IPS-15b (cell line): ENCODE measurements around the gene MYL11.
"Not testable (repeated sequence)": the region's sequence is repeated elsewhere in the genome, so short reads cannot be mapped to it uniquely, and the experiment has no call there.

Source experiments
- H3K27me3 ChIP-seq: one replicate; pipeline ENCODE4 v1.6.1; 2013; ENCODE audit warnings: low read length; ENCODE audit not compliant: control insufficient read depth, insufficient read depth
- H3K36me3 ChIP-seq: one replicate; pipeline ENCODE4 v1.6.1; 2013; ENCODE audit warnings: low read length; ENCODE audit not compliant: control insufficient read depth, insufficient read depth
- H3K4me1 ChIP-seq: one replicate; pipeline ENCODE4 v1.6.1; 2013; ENCODE audit warnings: mild to moderate bottlenecking, low read length; ENCODE audit not compliant: control insufficient read depth, insufficient read depth
- H3K4me3 ChIP-seq: one replicate; pipeline ENCODE4 v1.5.1; 2013; ENCODE audit warnings: low read depth, low read length
- H3K9ac ChIP-seq: one replicate; pipeline ENCODE4 v1.6.1; 2013; ENCODE audit warnings: low read depth, mild to moderate bottlenecking, low read length
- H3K9me3 ChIP-seq: one replicate; pipeline ENCODE4 v1.6.1; 2013; ENCODE audit warnings: mild to moderate bottlenecking, low read length; ENCODE audit not compliant: control insufficient read depth, insufficient read depth

The MYL11 gene

DNA sequence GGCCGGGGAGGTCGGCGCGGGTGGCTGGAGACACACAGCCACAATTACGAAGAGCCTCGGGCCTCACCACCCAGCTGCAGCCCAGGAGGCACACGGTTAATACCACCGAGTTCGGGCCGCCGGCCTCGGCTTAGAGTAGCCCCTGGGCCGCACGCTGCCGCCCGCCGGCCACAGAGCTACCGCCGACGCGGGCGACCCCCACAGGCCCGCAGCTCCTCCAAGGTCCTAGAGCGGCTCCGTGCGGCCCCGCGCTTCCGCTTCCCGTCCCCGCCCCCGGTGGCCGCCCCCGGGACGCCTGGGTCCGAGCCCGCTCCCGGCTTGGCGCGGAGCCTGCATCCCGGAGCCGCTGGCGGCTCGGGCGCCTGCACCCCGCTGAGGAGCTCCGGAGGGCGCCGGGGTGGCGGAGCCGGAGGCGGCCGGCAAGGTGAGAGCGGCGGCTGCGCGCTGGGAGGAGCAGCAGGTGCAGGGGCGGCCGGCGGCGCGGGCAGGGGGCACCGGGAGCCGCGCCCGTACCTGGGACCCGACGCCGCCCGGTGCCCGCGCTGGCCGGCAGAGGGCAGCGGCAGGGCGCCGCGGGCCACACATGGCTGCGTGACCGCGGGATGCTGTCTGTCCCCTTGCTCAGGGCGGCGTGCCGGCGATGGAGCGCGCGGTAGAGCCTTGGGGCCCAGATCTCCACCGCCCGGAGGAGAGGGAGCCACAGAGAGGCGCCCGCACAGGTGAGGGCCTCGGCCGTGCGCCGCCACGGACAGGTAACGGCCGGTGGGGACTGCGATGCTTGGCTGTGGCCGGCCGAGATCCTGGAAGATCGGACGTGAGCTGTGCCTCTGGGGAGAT is 20.8 kb downstream of the MYL11 start, which contains the start of gene ZNF48:
Gene ZNF48 (plus strand): TSS at position 266 of the 837 bp plus-strand sequence. CDS start 375 bp downstream, at position 641.
- Histone ChIP-seq H3K27me3 (no peaks in the 10 kb centered on the region), H3K9me3 (no peaks in the 10 kb centered on the region), H3K9ac (peak within 1 kb of the TSS; percentile 85), H3K4me3 (peak within 1 kb of the TSS; percentile 81), H3K36me3 (peaks cover 13% of the 10 kb centered on the region), H3K4me1 (peaks cover 5% of the 10 kb centered on the region)

DNA sequence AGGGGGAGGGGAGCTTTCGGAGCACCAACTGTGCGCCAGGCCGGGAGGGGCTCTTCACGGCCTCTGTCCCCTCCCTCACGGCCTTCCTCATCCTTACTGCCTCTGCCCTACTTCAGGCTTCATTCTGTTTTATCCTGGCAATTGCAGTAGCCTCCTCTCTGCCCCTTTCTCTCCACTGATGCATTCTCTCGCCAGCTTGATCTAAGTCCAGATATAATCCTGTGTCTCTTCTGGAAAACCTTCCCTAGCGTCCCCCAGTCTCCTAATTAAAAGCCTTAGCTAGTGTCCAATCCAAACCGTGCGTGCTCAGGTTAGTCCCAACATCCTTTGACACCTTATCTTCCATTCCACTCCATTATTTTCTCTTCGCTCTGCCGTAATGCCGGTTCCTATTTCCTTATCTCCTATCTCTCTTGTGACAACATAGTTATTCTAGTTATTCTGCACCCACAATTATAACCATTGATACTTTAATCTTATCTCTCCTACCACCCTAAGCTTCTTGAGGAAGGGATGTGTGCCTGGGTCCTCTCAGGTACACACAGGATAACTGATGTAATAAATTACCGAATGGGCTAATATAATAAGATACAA is 21.5 kb downstream of the MYL11 start:
- Histone ChIP-seq H3K27me3 (no peaks in the 10 kb centered on the region), H3K9me3 (no peaks in the 10 kb centered on the region), H3K9ac (peak overlapping the region; percentile 85), H3K36me3 (peaks cover 13% of the 10 kb centered on the region), H3K4me1 (peaks cover 5% of the 10 kb centered on the region), H3K4me3 (peak overlapping the region; percentile 81)

GRCh38 chr16:30396627-30397026 is 22.0 kb downstream of the MYL11 start:
- peaks cover 13% of the 10 kb centered on the region for H3K36me3 ChIP-seq
- H3K9ac ChIP-seq, H3K9me3 ChIP-seq, H3K4me1 ChIP-seq, H3K27me3 ChIP-seq: not testable (repeated sequence)
- H3K4me3 ChIP-seq = peak overlapping the region; percentile 81

DNA sequence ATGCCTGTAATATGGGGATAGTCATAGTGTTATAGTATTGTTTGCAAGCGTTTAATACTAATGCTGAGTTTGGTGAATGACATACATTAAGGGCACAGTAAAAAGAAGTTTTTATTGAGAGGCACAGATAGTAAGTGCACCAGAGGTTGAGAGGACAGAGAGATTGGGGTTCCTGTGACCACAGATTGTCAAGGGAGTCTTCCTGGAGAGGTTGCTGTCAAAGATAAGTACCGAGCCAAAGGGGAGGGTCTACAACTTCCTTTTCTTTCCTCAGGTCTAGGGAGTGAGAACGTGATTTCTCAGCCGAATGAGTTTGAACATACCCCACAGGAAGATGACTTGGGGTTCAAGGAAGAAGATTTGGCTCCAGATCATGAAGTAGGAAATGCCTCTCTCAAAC is 22.5 kb downstream of the MYL11 start:
- H3K4me1 ChIP-seq = peaks cover 5% of the 10 kb centered on the region
- H3K27me3 ChIP-seq = no peaks in the 10 kb centered on the region
- H3K4me3 ChIP-seq = no peak overlapping the region
- H3K36me3 ChIP-seq = peaks cover 13% of the 10 kb centered on the region
- H3K9me3 ChIP-seq = no peaks in the 10 kb centered on the region
- no peak overlapping the region for H3K9ac ChIP-seq

DNA sequence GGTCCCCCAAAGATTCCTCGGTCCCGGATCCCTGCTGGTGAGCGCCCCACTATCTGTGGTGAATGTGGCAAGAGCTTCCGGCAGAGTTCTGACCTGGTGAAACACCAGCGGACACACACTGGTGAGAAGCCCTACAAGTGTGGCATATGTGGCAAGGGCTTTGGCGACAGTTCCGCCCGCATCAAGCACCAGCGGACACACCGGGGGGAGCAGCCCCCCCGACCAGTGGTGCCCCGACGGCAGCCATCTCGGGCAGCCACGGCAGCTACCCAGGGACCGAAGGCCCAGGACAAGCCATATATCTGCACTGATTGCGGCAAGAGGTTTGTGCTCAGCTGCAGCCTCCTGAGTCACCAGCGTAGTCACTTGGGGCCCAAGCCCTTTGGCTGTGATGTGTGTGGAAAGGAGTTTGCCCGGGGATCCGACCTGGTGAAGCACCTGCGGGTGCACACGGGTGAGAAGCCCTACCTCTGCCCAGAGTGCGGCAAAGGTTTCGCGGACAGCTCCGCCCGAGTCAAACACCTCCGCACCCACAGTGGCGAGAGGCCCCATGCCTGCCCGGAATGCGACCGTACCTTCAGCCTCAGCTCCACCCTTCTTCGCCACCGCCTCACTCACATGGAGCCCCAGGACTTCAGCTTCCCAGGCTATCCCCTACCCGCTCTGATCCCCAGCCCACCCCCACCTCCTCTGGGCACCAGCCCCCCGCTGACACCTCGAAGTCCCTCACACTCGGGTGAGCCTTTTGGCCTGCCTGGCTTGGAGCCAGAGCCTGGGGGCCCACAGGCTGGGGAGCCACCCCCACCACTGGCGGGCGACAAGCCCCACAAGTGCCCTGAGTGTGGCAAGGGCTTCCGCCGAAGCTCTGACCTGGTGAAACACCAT is 23.4 kb downstream of the MYL11 start:
- Histone ChIP-seq H3K27me3 (no peaks in the 10 kb centered on the region), H3K4me3 (no peak overlapping the region), H3K36me3 (peaks cover 13% of the 10 kb centered on the region), H3K9me3 (no peaks in the 10 kb centered on the region), H3K4me1 (peaks cover 5% of the 10 kb centered on the region), H3K9ac (no peak overlapping the region)

GRCh38 chr16:30398661-30399434 is 24.2 kb downstream of the MYL11 start:
- no peak overlapping the region for H3K9ac ChIP-seq

DNA sequence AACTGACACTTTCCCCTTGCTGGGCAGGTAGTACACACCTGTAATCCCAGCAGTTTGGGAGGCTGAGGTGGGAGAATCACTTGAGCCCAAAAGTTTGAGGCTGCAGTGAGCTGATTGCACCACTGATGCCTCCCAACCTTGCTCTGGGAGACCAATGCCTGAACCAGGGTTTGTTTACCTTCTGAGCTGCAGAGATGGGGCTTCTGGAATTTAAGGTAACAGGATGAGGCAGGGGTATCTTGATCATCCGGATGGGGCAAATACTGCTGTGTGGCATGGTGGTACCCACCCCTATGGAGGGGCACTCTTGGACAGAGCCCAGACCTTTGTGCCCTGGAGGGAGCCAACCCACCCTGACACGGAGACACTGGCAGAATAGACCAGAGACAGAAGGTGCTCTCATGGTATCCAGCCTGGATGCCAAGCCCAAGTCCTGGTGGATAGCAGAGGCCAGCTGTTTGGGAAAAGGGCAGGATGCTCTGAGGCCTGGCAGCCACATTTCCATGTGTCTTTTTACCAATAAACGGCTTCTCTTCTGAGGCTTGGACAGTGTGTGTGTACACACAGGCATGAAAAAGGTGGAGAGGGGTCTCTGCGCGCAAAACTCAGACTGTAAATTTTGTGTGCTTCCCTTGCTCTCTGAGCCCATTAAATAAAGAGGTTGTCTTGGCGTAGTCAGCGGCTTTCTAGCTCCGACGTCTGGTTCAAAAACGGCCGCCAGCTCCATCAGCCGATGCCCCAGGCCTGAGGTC is 25.0 kb downstream of the MYL11 start:
- Histone ChIP-seq H3K27me3 (no peaks in the 10 kb centered on the region), H3K9ac (peak overlapping the region; percentile 77), H3K4me3 (peak overlapping the region; percentile 62), H3K9me3 (no peaks in the 10 kb centered on the region), H3K36me3 (peaks cover 13% of the 10 kb centered on the region), H3K4me1 (peaks cover 5% of the 10 kb centered on the region)

More at GRCh38 chr16:30398661-30399434, 24.2 kb downstream of the MYL11 start:
- Histone ChIP-seq H3K4me1 (peaks cover 5% of the 10 kb centered on the region), H3K36me3 (peaks cover 13% of the 10 kb centered on the region), H3K27me3 (no peaks in the 10 kb centered on the region), H3K9me3 (no peaks in the 10 kb centered on the region), H3K4me3 (no peak overlapping the region)

- no peaks in the 10 kb centered on the region for H3K9me3 ChIP-seq
- no peak overlapping the region for H3K9ac ChIP-seq
- peaks cover 13% of the 10 kb centered on the region for H3K36me3 ChIP-seq
- no peaks in the 10 kb centered on the region for H3K27me3 ChIP-seq
- H3K4me3 ChIP-seq = no peak overlapping the region
- H3K4me1 ChIP-seq = peaks cover 5% of the 10 kb centered on the region
These were observed 27.3 kb downstream of the MYL11 start for GRCh38 chr16:30401768-30402425.

DNA sequence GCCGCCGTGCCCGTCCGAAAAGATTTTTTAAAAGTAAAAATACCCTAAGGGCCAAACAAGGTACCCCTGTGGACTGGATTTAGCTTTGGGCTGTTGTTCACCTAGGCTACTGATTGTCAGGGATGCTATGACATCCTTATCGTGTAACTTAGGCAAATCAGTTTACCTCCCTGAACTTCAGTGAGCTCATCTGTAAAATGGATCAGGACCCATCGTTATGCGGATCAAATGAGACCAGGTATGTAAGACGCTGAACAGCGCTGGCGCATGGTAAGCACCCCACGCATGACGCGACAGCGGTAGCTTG is 32.1 kb downstream of the MYL11 start:
- Histone ChIP-seq H3K4me1 (peaks cover 5% of the 10 kb centered on the region), H3K9me3 (no peaks in the 10 kb centered on the region), H3K9ac (peak overlapping the region; percentile 62), H3K4me3 (peak overlapping the region; percentile 78), H3K27me3 (no peaks in the 10 kb centered on the region), H3K36me3 (no peaks in the 10 kb centered on the region)

GRCh38 chr16:30407102-30407803 is 32.7 kb downstream of the MYL11 start, which contains the start of gene ZNF771:
ZNF771 (plus strand) TSS chr16:30407606; CDS start chr16:30408054, 448 bp downstream.
- H3K4me3 ChIP-seq = peak within 1 kb of the TSS; percentile 78
- no peaks in the 10 kb centered on the region for H3K36me3 ChIP-seq
- H3K9me3 ChIP-seq = no peaks in the 10 kb centered on the region

More at GRCh38 chr16:30407102-30407803, 32.7 kb downstream of the MYL11 start, which contains the start of gene ZNF771:
- Histone ChIP-seq H3K4me1 (peaks cover 5% of the 10 kb centered on the region), H3K27me3 (no peaks in the 10 kb centered on the region), H3K9ac (peak within 1 kb of the TSS; percentile 76)
